HAP-1 (cell line): ENCODE data around the gene FHOD3.
A peak's percentile ranks its signal among the peaks of the same experiment; 100 is the strongest.

ENCODE experiments used
- DNase-seq, 2 experiments: peaks; one replicate each; pipeline ENCODE4 v3.0.0-alpha.2; 2016 to 2020; ENCODE audit warnings: low spot score in 2 of 2
- H3K27me3 ChIP-seq: fragments of 250-450 bp; sonication (Bioruptor Pico); 2 replicates; pipeline ENCODE4 v1.5.1; 2020; ENCODE audit warnings: low read depth, mild to moderate bottlenecking, moderate library complexity
- H3K36me3 ChIP-seq: fragments of 250-450 bp; sonication (Bioruptor Pico); replicated peaks from 2 replicates; pipeline ENCODE4 v1.5.1; 2020; ENCODE audit warnings: mild to moderate bottlenecking
- H3K4me1 ChIP-seq: fragments of 250-450 bp; sonication (Bioruptor Pico); 2 replicates; pipeline ENCODE4 v1.5.1; 2020; ENCODE audit warnings: mild to moderate bottlenecking
- H3K4me3 ChIP-seq: fragments of 250-450 bp; sonication (Bioruptor Pico); 2 replicates; pipeline ENCODE4 v1.5.1; 2020; ENCODE audit warnings: mild to moderate bottlenecking, moderate library complexity
- H3K9me3 ChIP-seq: fragments of 250-450 bp; sonication (Bioruptor Pico); 2 replicates; pipeline ENCODE4 v1.5.1; 2020; ENCODE audit warnings: mild to moderate bottlenecking, moderate library complexity
- in situ Hi-C: fragments of 300-500 bp; cut with MboI; formaldehyde crosslinking; loops from 3 replicates; pipeline ENCODE4 v1.14.3; 2020; ENCODE audit warnings: low sequenced_read_pairs, inconsistent platforms, mixed read lengths

FHOD3 gene

DNA sequence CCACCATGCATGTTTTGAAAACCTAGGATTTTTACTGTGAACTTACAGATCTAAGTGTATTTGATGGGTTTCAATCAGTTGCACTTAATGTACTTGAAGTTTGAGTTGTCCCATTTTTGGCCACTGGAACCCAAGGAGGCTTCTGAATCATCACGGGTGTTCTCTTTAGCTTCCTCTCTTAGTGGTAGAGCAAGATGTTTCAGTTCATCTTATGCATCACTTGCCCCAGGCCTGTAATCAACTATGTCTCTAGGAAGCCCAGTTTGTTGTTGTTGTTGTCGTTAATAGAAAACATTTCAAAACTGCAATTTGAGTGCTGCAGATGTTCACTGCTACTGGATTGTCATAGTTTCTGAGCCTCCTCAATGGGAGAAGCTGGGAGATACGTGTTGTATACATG is 97.0 kb downstream of the FHOD3 start:
- no peaks in the 10 kb centered on the region for H3K4me1 ChIP-seq
- H3K27me3 ChIP-seq, result no peaks in the 10 kb centered on the region
- H3K9me3 ChIP-seq, result no peaks in the 10 kb centered on the region
- in situ Hi-C loops, result no loop called here
- H3K36me3 ChIP-seq, result no peaks in the 10 kb centered on the region
- DNase-seq, result no peak
- no peak overlapping the region for H3K4me3 ChIP-seq

DNA sequence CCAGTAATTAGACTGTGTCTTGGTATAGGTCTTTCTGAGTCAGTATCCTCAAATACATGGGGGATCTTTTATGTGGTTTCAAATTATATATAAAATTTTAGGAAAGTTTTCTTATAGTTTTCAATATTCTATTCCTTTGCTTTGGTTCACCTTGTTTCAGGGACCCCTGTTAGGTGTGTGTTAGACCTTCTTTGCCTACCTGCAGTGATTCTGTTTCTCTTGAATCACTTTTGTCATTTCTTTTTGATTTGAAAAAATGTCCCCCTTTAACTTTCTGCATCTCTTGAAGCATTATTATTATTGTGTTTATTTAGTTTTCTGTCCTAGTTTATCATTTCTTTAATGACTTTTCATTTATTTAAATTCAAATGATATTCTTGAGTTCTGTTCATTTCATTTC is 98.7 kb downstream of the FHOD3 start:
- Histone ChIP-seq H3K4me1 (no peaks in the 10 kb centered on the region), H3K27me3 (no peaks in the 10 kb centered on the region), H3K4me3 (no peak overlapping the region), H3K9me3 (no peaks in the 10 kb centered on the region), H3K36me3 (no peaks in the 10 kb centered on the region)
- no peak for DNase-seq
- in situ Hi-C loops, result no loop called here

DNA sequence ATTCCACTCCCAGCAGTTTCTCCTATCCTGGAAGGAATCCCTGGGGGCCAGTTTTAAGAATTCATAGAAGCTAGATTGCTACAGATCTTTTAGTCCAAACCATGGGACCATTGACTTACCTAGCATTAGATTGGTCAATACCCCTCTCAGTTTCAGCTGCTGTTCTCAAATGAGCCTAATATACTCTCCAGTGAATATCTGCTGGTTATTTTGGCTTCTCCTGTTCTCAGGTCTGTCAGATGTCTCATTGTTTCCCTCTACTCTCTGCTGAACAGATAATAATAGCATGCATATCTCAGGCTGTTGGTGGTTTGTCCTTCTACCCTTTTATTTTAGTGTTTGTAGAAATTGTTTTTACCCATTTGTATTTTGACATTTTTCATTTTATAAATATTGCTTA is 99.5 kb downstream of the FHOD3 start:
- in situ Hi-C loops, result no loop called here
- Histone ChIP-seq H3K36me3 (no peaks in the 10 kb centered on the region), H3K9me3 (no peaks in the 10 kb centered on the region), H3K4me1 (no peaks in the 10 kb centered on the region), H3K27me3 (no peaks in the 10 kb centered on the region), H3K4me3 (no peak overlapping the region)
- DNase-seq, result no peak

DNA sequence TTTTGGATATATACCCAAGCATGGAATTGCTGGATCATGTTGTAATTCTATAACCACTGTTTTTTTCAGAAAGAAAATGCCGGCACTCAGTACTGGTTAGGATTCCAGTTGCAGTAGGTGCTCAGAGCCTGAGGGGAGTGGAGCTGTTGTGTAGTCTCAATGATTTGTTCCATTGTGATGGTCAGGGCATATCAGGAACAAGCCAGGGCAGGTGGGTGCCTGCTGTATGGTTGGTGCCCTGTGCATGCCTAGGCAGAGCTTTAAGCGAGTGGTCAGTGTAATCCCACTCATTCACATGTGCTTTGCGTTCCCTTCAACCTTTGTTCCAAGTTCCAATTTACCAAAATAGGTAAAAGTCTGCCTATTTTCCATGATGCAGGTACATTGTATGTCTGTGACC is 100.9 kb downstream of the FHOD3 start:
- Histone ChIP-seq H3K27me3 (no peaks in the 10 kb centered on the region), H3K36me3 (no peaks in the 10 kb centered on the region), H3K9me3 (no peaks in the 10 kb centered on the region), H3K4me3 (no peak overlapping the region), H3K4me1 (no peaks in the 10 kb centered on the region)
- in situ Hi-C loops, result no loop called here
- no peak for DNase-seq

DNA sequence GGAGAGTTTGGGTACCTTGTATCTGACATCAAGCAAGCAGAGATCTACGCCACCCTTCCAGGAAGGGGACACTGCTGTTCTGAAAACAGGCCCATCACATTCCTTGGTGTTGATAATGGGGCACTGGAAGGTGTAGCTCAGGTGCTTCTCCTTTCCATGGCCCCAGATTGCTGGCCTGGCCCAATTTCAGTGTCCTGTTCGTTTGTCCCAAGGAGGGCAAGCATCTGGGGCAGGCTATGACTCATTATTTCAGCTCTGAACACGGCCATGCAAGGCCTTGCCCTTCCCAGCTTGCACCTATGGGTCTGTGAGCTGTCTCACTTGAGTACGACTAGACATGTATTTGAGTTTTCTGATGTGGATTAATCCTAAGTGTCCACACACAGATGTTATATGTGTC is 101.5 kb downstream of the FHOD3 start:
- Histone ChIP-seq H3K4me1 (no peaks in the 10 kb centered on the region), H3K9me3 (no peaks in the 10 kb centered on the region), H3K27me3 (no peaks in the 10 kb centered on the region), H3K36me3 (no peaks in the 10 kb centered on the region), H3K4me3 (no peak overlapping the region)
- in situ Hi-C loops, result no loop called here
- no peak for DNase-seq

DNA sequence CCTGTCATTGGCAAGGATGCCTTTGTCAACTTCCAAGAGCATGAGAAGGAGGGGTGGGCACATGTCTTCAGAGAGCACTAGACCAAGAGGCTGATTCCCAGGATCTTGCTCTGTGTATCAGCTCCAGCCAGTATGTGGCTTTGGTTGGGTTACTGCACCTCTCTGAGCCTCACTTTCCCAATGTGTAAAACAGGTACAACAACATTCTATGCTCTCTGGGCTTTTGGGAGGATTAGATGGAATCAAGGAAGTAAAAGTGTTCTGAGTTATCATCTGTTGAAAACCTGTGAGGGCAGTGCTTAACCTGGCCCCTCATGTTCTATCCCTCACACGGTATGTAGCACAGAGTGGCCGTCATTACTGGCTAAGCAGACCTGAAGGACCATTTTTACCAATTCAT is 103.9 kb downstream of the FHOD3 start:
- H3K9me3 ChIP-seq, result no peaks in the 10 kb centered on the region
- no peak for DNase-seq
- no peak overlapping the region for H3K4me3 ChIP-seq
- no peaks in the 10 kb centered on the region for H3K36me3 ChIP-seq
- H3K27me3 ChIP-seq, result no peaks in the 10 kb centered on the region
- in situ Hi-C loops, result no loop called here
- no peaks in the 10 kb centered on the region for H3K4me1 ChIP-seq

DNA sequence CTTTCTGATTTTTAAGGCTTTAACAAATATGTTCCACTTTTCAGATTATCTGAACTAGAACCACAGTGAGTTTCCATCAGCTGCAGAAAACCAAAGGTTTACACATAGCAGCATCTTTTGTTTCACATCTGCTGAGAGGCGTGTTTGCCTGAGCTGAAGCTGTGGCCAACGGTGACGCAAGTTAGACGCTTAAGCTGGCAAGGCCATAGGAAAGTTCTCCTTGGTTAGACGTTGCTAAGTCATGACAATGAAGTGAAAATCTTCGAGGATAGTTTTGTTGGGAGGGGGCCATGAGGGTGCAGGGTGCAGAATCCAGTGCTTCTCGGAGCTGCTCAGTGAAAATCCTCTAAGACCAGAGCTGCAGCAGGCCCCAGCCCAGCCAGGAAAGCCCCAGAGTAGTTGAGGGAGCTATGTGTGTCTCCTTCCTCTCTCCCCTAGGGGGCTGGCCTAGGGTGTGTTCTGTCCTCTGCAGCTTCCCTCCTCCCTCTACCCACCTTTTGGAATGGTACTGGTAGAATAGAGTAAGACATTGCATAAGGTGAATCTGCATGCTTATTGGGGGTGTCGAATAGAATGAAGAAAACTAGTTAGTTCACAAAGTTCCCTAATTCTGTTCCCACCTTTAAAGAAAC is 105.4 kb downstream of the FHOD3 start:
- Histone ChIP-seq H3K9me3 (no peaks in the 10 kb centered on the region), H3K4me3 (no peak overlapping the region), H3K4me1 (no peaks in the 10 kb centered on the region), H3K36me3 (no peaks in the 10 kb centered on the region), H3K27me3 (no peaks in the 10 kb centered on the region)
- no peak for DNase-seq
- in situ Hi-C loops, result no loop called here

DNA sequence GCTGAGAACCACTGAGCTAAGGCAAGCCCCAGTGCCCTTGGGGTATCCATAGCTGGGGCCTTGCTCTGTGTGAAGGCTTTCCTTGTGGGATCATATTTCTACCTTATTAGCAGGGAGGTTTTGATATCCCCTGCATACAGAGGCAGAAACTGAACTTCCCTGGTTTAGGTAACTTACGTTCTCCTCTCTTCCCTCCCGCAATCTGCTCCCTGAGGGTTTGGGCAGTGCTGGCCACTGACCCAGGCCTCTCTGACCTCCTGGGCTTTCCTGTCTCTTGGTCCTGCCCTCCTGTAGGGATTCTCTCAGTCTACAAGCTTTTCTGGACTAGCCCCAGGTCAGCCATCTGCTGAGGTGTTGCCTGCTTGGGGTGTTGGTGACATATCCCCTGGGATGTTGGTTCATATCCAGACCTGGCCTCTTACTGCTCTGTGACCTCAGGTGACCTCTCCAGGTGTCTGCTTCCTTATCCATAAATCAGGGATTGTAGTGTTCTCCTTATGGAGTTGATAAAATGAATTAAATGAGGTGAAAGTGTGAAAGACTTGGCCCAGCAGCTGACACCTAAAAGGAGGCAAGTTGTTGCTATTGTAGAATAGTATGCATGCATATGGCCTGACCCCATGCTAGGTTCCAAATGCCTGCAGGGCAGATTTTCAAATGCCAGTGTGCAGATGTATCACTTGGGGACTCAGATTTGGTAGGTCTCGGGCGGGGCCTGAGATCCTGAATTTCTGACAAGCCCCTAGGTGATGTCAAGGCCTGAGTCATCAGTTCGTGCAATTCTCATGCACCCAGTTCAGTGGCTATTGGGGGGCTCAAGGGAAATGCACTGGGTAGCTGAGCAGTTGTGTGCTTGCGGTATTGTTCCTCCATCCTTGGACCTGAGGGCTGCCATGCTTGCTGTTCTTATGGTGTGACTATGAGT is 106.6 kb downstream of the FHOD3 start:
- H3K9me3 ChIP-seq, result no peaks in the 10 kb centered on the region
- no peaks in the 10 kb centered on the region for H3K27me3 ChIP-seq
- no peak for DNase-seq
- no peaks in the 10 kb centered on the region for H3K36me3 ChIP-seq
- H3K4me1 ChIP-seq, result no peaks in the 10 kb centered on the region
- H3K4me3 ChIP-seq, result no peak overlapping the region
- in situ Hi-C loops, result no loop called here

DNA sequence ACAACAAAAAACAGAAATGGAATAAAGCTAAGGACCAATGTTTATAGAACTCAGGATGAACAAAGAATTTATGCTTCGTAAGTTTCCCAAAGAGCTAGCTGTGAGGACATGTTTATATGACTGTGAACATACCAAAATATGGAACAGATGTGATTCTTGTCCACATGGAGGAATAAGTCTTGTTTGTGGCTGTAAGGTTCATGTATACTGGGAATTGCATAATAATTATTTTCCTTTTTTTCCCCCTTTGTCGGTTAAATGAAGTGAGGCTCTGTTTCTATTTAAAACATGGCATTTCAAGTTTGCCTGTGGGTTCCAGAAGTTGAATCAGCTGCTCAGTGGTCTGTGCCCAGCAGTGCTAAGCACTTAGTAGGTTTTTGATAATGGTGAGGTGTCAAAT is 108.1 kb downstream of the FHOD3 start:
- Histone ChIP-seq H3K9me3 (no peaks in the 10 kb centered on the region), H3K4me3 (no peak overlapping the region), H3K36me3 (no peaks in the 10 kb centered on the region), H3K4me1 (no peaks in the 10 kb centered on the region), H3K27me3 (no peaks in the 10 kb centered on the region)
- in situ Hi-C loops, result no loop called here
- no peak for DNase-seq

DNA sequence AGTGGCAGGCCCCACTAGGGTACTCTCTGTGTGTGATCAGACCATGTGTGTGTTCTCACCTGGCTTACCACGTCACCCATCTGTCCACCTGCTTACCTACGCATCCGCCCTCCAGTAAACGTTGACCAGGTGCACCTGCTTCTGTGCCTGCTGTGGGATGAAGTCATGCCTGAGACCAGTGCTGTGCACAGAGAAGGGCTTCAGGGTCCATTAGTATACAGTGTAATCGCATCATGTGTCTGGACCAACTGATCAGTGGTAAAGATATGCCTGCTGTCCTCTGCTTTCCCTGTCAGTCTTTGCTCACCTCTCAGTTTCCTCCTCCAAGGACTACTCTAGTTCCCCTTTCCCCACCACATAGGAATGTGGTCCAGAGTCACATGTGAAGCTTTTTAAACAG is 109.3 kb downstream of the FHOD3 start:
- H3K36me3 ChIP-seq, result no peaks in the 10 kb centered on the region
- in situ Hi-C loops, result no loop called here
- H3K4me3 ChIP-seq, result no peak overlapping the region
- H3K9me3 ChIP-seq, result no peaks in the 10 kb centered on the region
- no peaks in the 10 kb centered on the region for H3K27me3 ChIP-seq
- DNase-seq, result no peak
- no peaks in the 10 kb centered on the region for H3K4me1 ChIP-seq

DNA sequence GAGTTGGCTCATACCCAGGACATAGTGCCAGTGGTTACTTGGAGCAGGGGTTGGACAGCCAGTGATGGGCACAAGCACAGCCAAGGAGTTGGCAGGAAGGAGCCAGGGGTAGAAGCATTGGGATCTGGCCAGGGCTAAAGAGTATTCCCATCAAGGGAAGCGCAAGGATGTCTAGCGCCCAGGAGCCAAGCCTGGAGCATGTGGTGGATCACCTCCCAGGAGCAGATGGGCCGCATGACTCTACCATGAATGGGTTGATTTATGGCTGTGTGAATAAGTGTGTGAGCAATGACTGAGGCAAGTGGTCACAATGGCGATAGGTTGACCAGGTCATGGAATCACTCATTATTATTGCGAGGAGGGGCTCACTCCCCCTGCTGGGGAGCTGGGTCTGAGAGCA is 111.1 kb downstream of the FHOD3 start:
- no peak overlapping the region for H3K4me3 ChIP-seq
- no peaks in the 10 kb centered on the region for H3K9me3 ChIP-seq
- in situ Hi-C loops, result no loop called here
- DNase-seq, result no peak
- no peaks in the 10 kb centered on the region for H3K27me3 ChIP-seq
- H3K36me3 ChIP-seq, result no peaks in the 10 kb centered on the region
- no peaks in the 10 kb centered on the region for H3K4me1 ChIP-seq

DNA sequence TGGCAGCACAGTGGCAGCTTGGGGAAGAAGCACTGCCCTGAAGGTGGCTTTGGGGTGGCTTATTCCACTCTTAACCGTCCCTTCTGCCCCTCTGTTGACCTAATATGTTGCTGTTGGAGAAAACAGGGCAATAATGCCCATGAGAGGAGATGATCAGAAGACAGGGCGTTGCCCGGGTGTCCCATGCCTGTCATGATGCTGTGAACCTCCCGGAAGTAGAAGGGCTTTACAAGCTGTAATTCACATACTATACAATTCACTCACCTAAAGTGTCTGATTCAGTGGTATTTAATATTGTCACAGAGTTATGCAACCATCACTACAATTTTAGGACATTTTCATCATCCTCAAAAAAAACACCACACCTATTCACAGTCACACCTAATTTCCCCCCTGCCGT is 112.3 kb downstream of the FHOD3 start:
- Histone ChIP-seq H3K9me3 (no peaks in the 10 kb centered on the region), H3K27me3 (no peaks in the 10 kb centered on the region), H3K4me1 (no peaks in the 10 kb centered on the region), H3K36me3 (no peaks in the 10 kb centered on the region), H3K4me3 (no peak overlapping the region)
- no peak for DNase-seq
- in situ Hi-C loops, result no loop called here

DNA sequence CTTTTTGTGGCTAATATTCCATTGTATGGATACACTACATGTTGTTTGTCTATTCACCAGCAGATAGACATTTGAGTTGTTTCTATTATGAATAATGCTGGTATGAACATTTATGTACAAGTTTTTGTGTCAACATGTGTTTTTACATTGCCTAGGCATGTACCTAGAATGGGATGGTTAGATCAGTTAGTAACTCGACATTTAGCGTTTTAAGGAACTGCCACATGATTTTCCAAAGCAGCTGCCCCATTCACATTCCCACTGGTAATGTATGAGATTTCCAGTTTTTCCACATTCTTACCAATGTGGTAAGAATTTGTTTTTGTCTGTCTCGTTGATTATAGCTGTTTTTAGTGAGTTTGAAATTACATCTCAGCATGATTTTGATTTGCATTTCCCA is 112.8 kb downstream of the FHOD3 start:
- DNase-seq, result no peak
- no peaks in the 10 kb centered on the region for H3K27me3 ChIP-seq
- in situ Hi-C loops, result no loop called here
- no peaks in the 10 kb centered on the region for H3K36me3 ChIP-seq
- H3K4me3 ChIP-seq, result no peak overlapping the region
- peaks cover 2% of the 10 kb centered on the region; the same call in 1 of the 2 replicates for H3K4me1 ChIP-seq
- H3K9me3 ChIP-seq, result no peaks in the 10 kb centered on the region

DNA sequence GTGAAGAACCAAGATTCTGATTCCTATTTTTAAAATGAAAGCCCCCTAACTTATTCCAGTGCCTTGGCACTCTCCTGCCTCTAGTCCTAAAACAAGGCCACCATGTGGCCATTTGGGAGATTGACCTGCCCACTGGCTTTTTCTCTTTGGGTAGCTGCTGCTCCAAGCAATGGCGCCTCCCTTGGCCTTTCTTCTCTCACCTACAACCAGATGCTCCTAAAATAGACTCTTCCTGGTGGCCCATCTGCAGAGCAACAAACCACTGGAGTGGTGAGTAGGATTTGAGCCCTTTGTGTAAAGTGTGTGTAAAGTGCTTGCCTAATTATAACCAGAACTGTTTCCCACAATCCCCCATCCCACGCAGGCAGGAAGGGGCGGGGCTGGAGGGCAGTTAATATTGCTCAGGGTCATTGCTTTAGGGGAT is 114.2 kb downstream of the FHOD3 start:
- Histone ChIP-seq H3K27me3 (no peaks in the 10 kb centered on the region), H3K36me3 (no peaks in the 10 kb centered on the region), H3K4me1 (peaks cover 4% of the 10 kb centered on the region; the same call in 1 of the 2 replicates), H3K9me3 (no peaks in the 10 kb centered on the region), H3K4me3 (no peak overlapping the region)
- peak; percentile 27 to 58 for DNase-seq
- in situ Hi-C loops, result no loop called here
